ENCODE measurements around the gene VIPR2. TPM values are rescaled to one million over a fixed set of nuclear protein-coding genes. Genes with fewer than 3 reads are reported as not detected.

VIPR2 gene
- total RNA-seq, 1 experiment from 2014 or later: not detected

DNA sequence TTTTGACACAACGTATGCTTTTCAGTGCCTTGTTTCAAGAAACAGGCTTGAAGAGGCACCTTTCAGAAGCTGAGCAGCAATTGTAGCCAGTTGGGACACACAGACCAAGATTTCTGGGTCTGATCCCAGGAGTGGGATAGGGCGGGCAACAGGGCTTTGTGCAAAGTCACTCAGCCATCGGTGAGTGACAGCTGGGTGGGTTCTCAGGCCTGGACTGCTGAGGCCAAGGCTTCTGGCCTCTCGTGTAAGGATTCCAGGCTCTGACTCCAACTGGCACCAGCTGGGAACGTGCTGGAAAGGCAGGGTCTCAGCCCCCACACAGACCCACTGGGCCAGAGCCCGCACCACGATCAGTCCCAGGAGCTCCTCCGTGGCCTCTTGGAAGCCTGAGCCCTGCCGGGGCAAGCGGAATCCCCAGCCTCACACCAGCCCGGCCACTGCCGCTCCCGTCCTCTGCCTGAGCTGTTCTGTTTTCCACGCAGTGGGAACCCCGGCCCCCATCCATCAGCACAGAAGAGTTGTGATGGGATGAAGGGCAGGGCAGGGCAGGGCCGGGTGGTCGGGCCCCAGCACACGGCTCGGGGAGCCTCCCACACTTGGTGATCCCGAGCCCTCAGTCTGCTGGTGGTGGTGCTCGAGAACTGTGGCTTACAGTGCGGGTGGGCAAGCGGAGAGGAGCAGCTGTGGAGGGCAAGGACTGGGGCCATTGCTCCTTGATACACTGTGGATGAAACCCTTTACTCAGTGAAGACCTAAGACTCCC is 46.8 kb downstream of the VIPR2 start:
- Histone ChIP-seq H3K27ac (no peak overlapping the region), H3K27me3 (replicated peaks) (no peaks in the 10 kb centered on the region), H3K36me3 (no peaks in the 10 kb centered on the region), H3K9me3 (replicated peaks) (no peaks in the 10 kb centered on the region), H3K4me3 (no peak overlapping the region), H3K4me1 (replicated peaks) (no peaks in the 10 kb centered on the region)
- no peak for DNase-seq (ENCODE audit: low read depth in 1 of 2, low spot score in 2 of 2)

DNA sequence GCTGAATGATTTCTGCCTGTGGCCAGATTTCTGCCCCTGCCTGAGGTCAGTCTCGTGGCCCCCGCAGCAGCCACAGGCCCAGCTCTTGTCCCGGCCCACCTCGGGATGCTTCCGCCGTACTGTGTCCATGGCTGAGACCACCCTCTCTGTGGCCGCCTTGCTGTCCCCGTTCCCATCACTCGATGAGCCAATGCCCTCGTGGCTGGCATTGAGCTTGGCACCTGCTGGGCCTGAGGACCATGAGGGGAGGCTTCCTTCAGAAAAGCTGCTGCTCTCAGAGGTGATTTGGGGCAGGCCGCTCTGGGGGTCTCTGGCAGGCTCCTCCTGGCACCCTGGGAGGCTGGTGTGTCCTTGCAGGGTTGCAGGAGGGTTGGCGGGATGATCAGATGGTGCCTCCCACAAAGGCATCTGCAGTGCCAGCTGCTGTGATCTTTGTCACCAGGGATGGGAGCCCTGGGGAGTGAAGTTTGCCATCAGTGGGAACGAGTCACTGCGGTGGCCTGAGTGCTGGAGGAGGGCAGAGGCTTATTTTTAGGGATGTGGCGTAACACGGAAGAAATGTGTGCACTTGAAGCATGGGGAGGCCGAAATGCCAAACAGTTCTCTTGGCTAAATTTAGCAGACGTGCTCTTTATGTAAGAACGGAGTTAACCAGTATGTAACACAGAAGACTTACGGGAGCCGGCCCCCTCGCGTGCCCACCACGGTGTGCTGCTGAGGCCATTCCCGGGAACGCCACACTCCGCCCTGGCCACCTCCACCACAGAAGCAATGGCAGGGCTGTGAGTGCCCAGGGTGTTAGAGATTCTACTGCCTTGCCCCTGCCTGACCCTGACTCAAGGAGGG is 47.7 kb downstream of the VIPR2 start:
- no peak overlapping the region for H3K27ac ChIP-seq
- no peaks in the 10 kb centered on the region for H3K4me1 ChIP-seq (replicated peaks)
- H3K9me3 ChIP-seq (replicated peaks): no peaks in the 10 kb centered on the region
- DNase-seq (ENCODE audit: low read depth in 1 of 2, low spot score in 2 of 2): no peak
- H3K27me3 ChIP-seq (replicated peaks): no peaks in the 10 kb centered on the region
- no peaks in the 10 kb centered on the region for H3K36me3 ChIP-seq
- no peak overlapping the region for H3K4me3 ChIP-seq

DNA sequence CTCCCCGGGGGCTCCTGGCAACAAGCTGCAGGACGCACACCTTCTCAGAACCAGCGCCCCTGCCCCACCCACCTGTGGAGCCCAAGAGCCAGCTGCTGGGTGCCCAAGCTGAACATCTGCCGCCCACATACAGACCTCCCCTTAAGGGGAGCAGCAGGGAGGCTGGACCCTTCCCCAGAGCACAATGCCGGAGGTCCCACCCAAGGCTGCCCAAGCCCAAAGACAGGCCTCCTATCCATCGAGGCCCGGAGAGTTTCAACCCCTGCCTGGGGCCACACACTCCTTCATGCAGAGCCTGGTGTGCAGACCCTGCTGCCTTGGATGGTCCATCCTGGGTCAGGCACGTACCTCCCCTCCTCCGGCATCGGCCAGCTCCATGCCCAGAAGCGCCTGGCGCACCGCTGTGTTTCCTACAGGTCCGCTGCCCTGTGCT is 48.7 kb downstream of the VIPR2 start:
- H3K27me3 ChIP-seq (replicated peaks): no peaks in the 10 kb centered on the region
- H3K4me3 ChIP-seq: no peak overlapping the region
- DNase-seq (ENCODE audit: low read depth in 1 of 2, low spot score in 2 of 2): no peak
- H3K4me1 ChIP-seq (replicated peaks): no peaks in the 10 kb centered on the region
- H3K36me3 ChIP-seq: no peaks in the 10 kb centered on the region
- H3K9me3 ChIP-seq (replicated peaks): no peaks in the 10 kb centered on the region
- H3K27ac ChIP-seq: no peak overlapping the region

DNA sequence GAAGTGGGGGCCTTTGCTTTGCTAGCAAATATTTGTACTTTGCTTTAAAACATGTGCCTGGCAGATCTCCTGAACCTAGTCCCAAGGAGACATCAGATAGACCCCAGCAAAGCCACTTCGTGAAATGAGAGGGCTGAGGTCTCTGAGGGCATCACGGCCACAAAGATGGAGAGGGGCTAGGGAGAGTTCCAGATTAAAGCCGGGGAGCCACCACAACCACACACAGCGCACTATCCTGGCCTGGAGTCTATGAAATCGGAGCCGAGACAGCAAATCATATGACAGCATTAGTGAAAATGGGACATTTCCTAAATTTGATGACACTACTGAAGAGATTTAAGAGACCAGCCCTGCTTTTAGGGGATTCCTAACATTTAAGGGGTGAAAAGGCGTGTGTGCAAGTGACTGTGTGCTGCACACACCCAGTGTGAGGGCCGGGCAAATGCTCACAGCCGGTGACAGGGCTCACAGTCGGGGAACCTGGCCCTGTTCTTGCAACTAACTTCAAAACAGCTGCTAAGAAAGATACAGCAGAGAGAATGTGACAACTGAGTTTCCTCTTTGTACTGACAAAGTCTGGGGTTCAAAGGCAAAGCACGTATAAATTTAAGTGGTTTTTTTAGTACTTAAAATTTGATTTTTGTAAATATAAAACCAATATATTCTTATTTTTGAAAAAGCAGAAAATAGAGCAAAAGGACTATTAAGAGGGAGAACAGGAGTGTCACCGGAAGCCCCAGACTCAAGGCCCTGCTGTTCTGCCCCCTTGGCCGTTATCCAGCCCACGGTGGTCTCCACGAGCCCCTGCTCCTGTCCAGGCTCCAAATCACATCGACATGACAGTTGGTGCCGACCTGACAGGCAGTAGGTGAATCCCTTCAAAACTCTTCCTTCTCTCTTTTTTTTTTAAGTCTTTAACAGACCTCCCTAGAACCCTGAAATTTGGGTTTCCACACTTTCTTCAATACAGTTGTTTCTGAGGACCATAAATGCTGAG is 49.5 kb downstream of the VIPR2 start:
- no peak for DNase-seq (ENCODE audit: low read depth in 1 of 2, low spot score in 2 of 2)
- H3K9me3 ChIP-seq (replicated peaks): no peaks in the 10 kb centered on the region
- no peak overlapping the region for H3K4me3 ChIP-seq
- H3K27ac ChIP-seq: no peak overlapping the region
- H3K36me3 ChIP-seq: no peaks in the 10 kb centered on the region
- H3K27me3 ChIP-seq (replicated peaks): no peaks in the 10 kb centered on the region
- no peaks in the 10 kb centered on the region for H3K4me1 ChIP-seq (replicated peaks)

DNA sequence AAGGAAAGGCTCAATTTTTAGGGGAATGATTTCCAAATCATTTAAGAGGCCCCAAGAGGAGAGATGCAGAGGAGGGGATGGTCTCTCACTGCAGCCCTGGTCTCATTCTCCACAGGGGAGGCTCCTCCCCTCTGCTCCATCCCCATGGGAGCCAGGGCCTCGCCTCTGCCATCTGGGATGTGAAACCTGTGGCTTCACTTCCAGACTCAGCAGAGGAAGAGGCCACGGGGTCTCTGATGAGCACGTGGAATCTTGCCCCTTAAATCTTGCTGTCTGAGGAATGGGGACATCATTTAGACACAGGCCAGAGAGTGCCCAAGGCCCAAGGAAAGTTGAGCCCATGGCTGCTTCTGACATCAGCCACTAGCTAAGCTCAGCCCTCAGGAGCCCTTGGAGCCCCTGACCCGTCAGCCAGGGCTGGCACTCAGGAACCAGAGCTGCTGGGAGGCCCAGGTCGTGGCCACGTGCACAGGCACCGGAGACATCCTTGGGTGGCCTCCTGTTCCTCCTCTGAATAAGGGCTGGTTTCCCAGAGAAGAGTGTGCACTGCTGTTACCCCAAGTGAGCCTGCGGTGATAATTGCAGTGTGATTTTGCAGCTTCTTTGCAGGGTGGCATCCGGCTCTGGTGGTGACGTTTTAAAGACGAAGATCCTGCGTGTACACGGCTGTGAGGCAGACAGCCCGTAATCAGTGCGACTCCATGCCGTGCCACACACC is 50.5 kb downstream of the VIPR2 start:
- Histone ChIP-seq H3K4me3 (no peak overlapping the region), H3K27me3 (replicated peaks) (no peaks in the 10 kb centered on the region), H3K4me1 (replicated peaks) (no peaks in the 10 kb centered on the region), H3K9me3 (replicated peaks) (no peaks in the 10 kb centered on the region), H3K27ac (no peak overlapping the region), H3K36me3 (no peaks in the 10 kb centered on the region)
- no peak for DNase-seq (ENCODE audit: low read depth in 1 of 2, low spot score in 2 of 2)

DNA sequence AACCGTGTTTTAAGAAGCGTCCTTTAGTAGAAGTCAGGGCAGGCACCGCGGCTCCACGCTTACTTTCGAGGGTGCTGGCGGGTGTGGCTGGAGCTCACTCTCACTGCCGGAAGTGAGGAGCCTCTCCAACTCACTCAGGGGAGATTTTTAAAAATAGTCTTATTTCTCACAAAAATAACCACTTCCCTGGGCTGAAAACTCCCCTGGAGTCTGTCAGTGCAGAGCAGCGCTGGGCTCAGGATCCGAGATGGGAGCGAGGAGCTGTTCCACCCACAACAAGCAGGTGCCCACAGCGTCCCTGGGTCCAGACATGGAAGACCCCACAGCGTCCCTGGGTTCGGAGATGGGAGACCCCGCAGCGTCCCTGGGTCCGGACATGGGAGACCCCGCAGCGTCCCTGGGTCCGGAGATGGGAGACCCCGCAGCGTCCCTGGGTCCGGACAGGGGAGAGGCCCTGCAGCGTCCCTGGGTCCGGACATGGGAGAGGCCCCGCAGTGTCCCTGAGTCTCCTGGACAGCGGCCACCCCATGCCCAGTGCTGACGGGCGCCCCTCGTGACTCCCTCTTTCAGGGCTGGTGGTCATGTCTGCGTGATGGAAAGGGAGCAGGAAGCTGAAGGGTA is 51.2 kb downstream of the VIPR2 start:
- H3K36me3 ChIP-seq: no peaks in the 10 kb centered on the region
- DNase-seq (ENCODE audit: low read depth in 1 of 2, low spot score in 2 of 2): no peak
- H3K4me1 ChIP-seq (replicated peaks): no peaks in the 10 kb centered on the region
- no peak overlapping the region for H3K4me3 ChIP-seq
- no peaks in the 10 kb centered on the region for H3K27me3 ChIP-seq (replicated peaks)
- H3K9me3 ChIP-seq (replicated peaks): no peaks in the 10 kb centered on the region
- H3K27ac ChIP-seq: no peak overlapping the region

DNA sequence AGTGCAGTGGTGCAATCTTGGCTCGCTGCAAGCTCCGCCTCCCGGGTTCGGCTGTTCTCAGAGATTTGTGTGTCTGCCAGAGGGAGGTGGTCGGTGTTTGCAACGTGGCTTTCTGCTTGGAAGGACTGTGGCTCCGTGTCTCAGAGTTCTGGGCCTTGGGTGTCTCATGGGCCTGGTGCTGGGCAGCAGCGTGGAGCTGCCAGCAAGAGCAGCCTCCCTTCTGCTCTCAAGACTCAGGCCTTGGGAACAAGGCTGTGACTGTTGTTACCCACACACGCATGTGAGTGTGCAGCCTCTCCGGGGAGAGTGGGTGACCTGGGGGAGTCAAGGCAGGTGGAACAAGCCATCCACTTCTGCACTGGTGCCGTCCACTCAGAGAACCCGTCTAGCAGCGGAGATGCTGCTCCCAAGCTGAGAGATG is 52.0 kb downstream of the VIPR2 start:
- Histone ChIP-seq H3K27me3 (replicated peaks) (no peaks in the 10 kb centered on the region), H3K27ac (no peak overlapping the region), H3K4me3 (no peak overlapping the region), H3K36me3 (no peaks in the 10 kb centered on the region), H3K4me1 (replicated peaks) (no peaks in the 10 kb centered on the region), H3K9me3 (replicated peaks) (no peaks in the 10 kb centered on the region)
- no peak for DNase-seq (ENCODE audit: low read depth in 1 of 2, low spot score in 2 of 2)

DNA sequence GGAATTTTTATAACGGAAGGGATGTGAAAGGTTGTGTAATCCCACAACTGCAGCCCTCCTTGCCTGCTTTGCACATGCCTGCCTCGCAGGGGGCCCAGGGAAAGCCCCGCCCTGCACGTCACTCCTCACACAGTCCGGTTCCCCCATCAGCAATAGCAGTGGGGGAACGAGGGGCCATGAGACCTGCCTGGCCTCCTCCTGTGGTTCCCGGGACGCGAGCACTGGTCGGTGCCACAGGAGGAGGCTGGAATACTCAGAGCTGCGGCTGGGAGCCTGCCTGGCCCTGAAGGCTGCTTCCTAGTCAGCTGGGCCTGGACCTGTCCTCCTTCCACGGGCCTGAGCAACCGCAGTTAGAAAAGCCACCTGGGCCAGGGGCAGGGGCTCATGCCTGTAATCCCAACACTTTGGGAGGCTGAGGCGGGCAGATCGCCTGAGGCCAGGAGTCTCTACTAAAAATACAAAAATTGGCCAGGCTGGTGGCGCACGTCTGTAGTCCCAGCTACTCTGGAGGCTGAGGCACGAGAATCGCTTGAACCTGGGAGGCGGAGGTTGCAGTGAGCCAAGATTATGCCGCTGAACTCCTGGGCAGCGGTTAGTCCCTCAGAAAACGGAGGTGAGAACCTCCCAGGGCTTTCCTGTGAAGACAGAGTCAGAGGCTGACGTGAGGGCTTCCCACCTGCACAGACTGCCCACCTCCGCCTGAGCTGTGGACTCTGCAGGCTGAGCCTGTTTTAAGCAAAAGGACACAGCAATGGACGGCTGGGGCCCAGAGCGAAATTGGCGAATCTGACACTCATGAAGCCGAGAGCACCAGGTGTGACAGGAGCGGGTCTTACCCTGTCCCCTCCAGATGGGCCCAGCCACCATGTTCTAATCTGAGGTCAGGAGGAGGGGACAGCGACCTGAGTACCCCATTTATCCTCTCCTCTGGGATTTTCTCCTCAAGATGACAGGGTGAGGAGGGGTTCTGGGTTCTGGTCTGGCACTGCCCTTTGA is 52.9 kb downstream of the VIPR2 start:
- no peaks in the 10 kb centered on the region for H3K36me3 ChIP-seq
- no peaks in the 10 kb centered on the region for H3K4me1 ChIP-seq (replicated peaks)
- DNase-seq (ENCODE audit: low read depth in 1 of 2, low spot score in 2 of 2): no peak
- H3K9me3 ChIP-seq (replicated peaks): no peaks in the 10 kb centered on the region
- H3K4me3 ChIP-seq: no peak overlapping the region
- H3K27me3 ChIP-seq (replicated peaks): no peaks in the 10 kb centered on the region
- no peak overlapping the region for H3K27ac ChIP-seq

DNA sequence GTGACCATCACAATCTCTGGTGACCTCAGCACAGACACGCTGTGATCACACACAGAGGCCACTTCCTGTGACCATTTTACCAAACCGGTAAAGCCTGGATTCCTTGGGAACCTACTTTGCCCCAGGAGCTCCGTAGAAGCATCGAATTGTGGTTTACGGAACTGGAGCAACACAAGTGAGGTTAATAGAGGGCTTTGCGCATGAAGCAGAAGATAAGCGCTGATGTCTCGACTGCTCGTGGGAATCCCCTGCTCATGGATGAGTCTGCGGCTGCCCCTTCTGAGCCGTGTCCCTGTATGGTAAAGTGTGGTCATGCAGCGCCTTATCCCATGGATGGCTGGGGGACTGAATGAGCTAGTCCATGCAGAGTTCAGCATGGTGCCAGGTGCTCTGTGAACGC is 53.6 kb downstream of the VIPR2 start:
- H3K9me3 ChIP-seq (replicated peaks): no peaks in the 10 kb centered on the region
- no peaks in the 10 kb centered on the region for H3K27me3 ChIP-seq (replicated peaks)

DNA sequence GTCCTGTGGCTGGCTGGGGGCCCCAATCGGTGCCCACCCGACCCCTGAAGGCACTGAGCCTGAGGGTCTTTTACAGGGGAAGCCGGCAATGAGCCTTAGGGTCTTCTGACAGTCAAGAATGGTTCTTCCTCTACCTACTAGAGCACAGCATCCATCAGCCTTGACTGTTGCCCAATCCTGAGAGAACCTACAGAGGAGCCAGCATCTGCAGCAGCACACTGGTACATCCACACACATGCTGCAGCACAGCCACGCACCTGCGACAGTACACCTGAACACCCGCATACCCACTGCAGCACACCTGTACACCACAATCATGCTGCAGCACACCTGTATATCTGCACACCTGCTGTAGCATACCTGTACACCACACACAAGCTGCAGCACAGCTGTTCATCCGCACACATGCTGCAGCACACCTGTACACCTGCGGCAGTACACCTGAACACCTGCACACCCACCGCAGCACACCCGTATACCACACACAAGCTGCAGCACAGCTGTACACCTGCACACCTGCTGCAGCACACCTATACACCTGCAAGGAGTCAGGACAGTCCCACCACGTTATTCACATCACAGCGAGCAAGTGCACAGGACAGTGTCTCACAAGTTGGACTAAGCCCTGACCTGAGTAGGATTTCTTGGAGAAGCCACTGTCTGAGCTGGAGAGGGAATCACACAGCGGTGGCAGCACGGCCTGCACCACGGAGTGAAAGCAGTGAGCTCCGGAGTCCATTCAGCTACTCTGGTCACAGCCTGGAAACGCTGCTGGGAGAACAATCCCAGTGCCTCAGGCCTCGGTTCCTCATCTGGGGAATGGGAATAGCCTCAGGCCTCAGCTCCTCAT is 56.4 kb downstream of the VIPR2 start:
- DNase-seq (ENCODE audit: low read depth in 1 of 2, low spot score in 2 of 2): no peak
- no peaks in the 10 kb centered on the region for H3K27me3 ChIP-seq (replicated peaks)
- H3K9me3 ChIP-seq (replicated peaks): no peaks in the 10 kb centered on the region
- H3K4me3 ChIP-seq: no peak overlapping the region
- no peak overlapping the region for H3K27ac ChIP-seq
- H3K4me1 ChIP-seq (replicated peaks): no peaks in the 10 kb centered on the region
- no peaks in the 10 kb centered on the region for H3K36me3 ChIP-seq

More for the DNA sequence above, 53.6 kb downstream of the VIPR2 start:
- no peak overlapping the region for H3K4me3 ChIP-seq
- H3K4me1 ChIP-seq (replicated peaks): no peaks in the 10 kb centered on the region
- H3K36me3 ChIP-seq: no peaks in the 10 kb centered on the region
- no peak for DNase-seq (ENCODE audit: low read depth in 1 of 2, low spot score in 2 of 2)
- no peak overlapping the region for H3K27ac ChIP-seq

DNA sequence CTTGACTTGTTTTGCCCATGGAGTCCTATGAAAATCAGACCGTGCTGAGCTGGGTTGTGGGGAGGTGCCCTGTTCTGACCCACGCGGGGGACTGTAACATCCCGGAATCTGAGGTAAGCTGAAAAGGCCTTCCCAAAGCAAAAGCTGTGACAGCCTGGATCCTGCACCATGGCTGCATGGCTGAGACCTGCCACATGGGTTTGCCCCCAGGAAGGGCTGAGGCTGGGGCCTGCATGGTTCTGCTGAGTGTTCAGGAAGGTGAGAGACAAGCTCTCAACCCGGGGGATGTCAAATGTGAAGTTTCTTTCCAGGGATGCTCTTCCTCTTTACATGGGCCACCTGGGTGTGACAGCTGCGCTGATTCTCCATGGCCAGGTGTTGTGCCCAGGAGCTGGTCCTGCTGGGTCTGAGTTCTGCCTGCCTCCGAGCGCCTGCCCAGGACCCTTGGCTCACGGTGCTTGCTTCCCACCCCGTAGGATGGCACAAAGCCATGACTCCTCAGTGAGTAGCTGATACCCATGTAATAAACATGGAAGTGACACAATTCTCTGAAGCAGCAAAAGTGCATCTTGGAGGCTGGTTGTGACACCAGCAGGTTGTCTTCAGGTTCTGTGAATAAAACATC is 58.3 kb downstream of the VIPR2 start:
- H3K4me1 ChIP-seq (replicated peaks): no peaks in the 10 kb centered on the region
- H3K27ac ChIP-seq: no peak overlapping the region
- no peaks in the 10 kb centered on the region for H3K9me3 ChIP-seq (replicated peaks)
- no peak overlapping the region for H3K4me3 ChIP-seq
- DNase-seq (ENCODE audit: low read depth in 1 of 2, low spot score in 2 of 2): no peak
- no peaks in the 10 kb centered on the region for H3K36me3 ChIP-seq
- no peaks in the 10 kb centered on the region for H3K27me3 ChIP-seq (replicated peaks)
